DOHH2 (cell line): ENCODE measurements around the gene PPM1F.

Experiments
- H3F3A ChIP-seq: fragments of 200-600 bp; sonication (generic), shearing (Covaris generic); 2 replicates; pipeline ENCODE4 v1.6.0; 2016; ENCODE audit warnings: antibody characterized with exemption, mild to moderate bottlenecking; ENCODE audit not compliant: control insufficient read depth, insufficient read depth
- H3K27ac ChIP-seq: fragments of 200-600 bp; sonication (generic); 2 replicates; pipeline ENCODE4 v1.5.1; 2014; ENCODE audit warnings: low read depth, mild to moderate bottlenecking, low read length, moderate library complexity
- H3K27me3 ChIP-seq: fragments of 200-600 bp; sonication (generic); 2 replicates; pipeline ENCODE4 v1.6.1; 2014; ENCODE audit warnings: mild to moderate bottlenecking, low read length, mixed read lengths; ENCODE audit not compliant: control insufficient read depth
- H3K36me3 ChIP-seq: fragments of 200-600 bp; sonication (generic); 2 replicates; pipeline ENCODE4 v1.6.1; 2014; ENCODE audit warnings: mild to moderate bottlenecking, low read length, moderate library complexity, mixed read lengths; ENCODE audit not compliant: control insufficient read depth
- H3K4me1 ChIP-seq: fragments of 200-600 bp; sonication (generic); 2 replicates; pipeline ENCODE4 v1.6.1; 2014; ENCODE audit warnings: mild to moderate bottlenecking, low read length, mixed read lengths; ENCODE audit not compliant: control insufficient read depth
- H3K4me2 ChIP-seq: fragments of 200-600 bp; sonication (generic); 2 replicates; pipeline ENCODE4 v1.6.0; 2014; ENCODE audit warnings: mild to moderate bottlenecking, low read length, moderate library complexity
- H3K4me3 ChIP-seq: fragments of 200-600 bp; sonication (generic); 2 replicates; pipeline ENCODE4 v1.5.1; 2014; ENCODE audit warnings: mild to moderate bottlenecking, low read length, mixed read lengths
- H3K79me2 ChIP-seq: fragments of 200-600 bp; sonication (generic); 2 replicates; pipeline ENCODE4 v1.6.1; 2014; ENCODE audit warnings: mild to moderate bottlenecking, low read length, mixed read lengths; ENCODE audit not compliant: control insufficient read depth
- H3K9me2 ChIP-seq: fragments of 200-600 bp; sonication (generic); replicated peaks from 2 replicates; pipeline ENCODE4 v1.6.1; 2014; ENCODE audit warnings: mild to moderate bottlenecking, low read length, mixed read lengths; ENCODE audit not compliant: control insufficient read depth
- H3K9me3 ChIP-seq: fragments of 200-600 bp; sonication (generic); 2 replicates; pipeline ENCODE4 v1.6.1; 2014; ENCODE audit warnings: antibody characterized with exemption, low read length, mixed read lengths; ENCODE audit not compliant: control insufficient read depth, insufficient read depth
- H4K20me1 ChIP-seq: fragments of 200-600 bp; sonication (generic); 2 replicates; pipeline ENCODE4 v1.6.0; 2014; ENCODE audit warnings: low read depth, mild to moderate bottlenecking, antibody characterized with exemption, low read length, moderate library complexity; ENCODE audit not compliant: control insufficient read depth, insufficient read depth
- CTCF ChIP-seq: fragments of 200-600 bp; sonication (generic); IDR thresholded peaks from one replicate; pipeline ENCODE4 v1.5.1; 2014; ENCODE audit warnings: antibody characterized with exemption, mild to moderate bottlenecking, low read depth, low read length; ENCODE audit not compliant: poor library complexity, severe bottlenecking
- EZH2phosphoT487 ChIP-seq: fragments of 200-600 bp; sonication (generic); IDR thresholded peaks from 2 replicates; pipeline ENCODE4 v1.6.1; 2017; ENCODE audit warnings: borderline replicate concordance, mild to moderate bottlenecking, antibody characterized with exemption, low read length, moderate library complexity, mixed read lengths

Gene PPM1F

GRCh38 chr22:21945453-21946261 is 7.0 kb downstream of the PPM1F start:
- Histone ChIP-seq H4K20me1 (no peaks in the 10 kb centered on the region), H3F3A (no peaks in the 10 kb centered on the region), H3K9me2 (no peaks in the 10 kb centered on the region), H3K4me2 (no peak overlapping the region), H3K4me3 (no peak overlapping the region), H3K79me2 (no peaks in the 10 kb centered on the region), H3K27me3 (no peaks in the 10 kb centered on the region), H3K9me3 (no peaks in the 10 kb centered on the region), H3K27ac (no peak overlapping the region), H3K36me3 (no peaks in the 10 kb centered on the region), H3K4me1 (peaks cover 10% of the 10 kb centered on the region)
- TF ChIP-seq CTCF, result no peak

- H4K20me1 ChIP-seq, result no peaks in the 10 kb centered on the region
- no peaks in the 10 kb centered on the region for H3F3A ChIP-seq
- no peaks in the 10 kb centered on the region for H3K9me3 ChIP-seq
- TF ChIP-seq CTCF (no peak), EZH2phosphoT487 (no peak)
- H3K4me2 ChIP-seq, result no peak overlapping the region
- no peaks in the 10 kb centered on the region for H3K36me3 ChIP-seq
- H3K9me2 ChIP-seq, result no peaks in the 10 kb centered on the region
- H3K27ac ChIP-seq, result no peak overlapping the region
- H3K4me3 ChIP-seq, result no peak overlapping the region
- peaks cover 10% of the 10 kb centered on the region for H3K4me1 ChIP-seq
- no peaks in the 10 kb centered on the region for H3K27me3 ChIP-seq
- H3K79me2 ChIP-seq, result no peaks in the 10 kb centered on the region
Measured at GRCh38 chr22:21944871-21945270, 7.8 kb downstream of the PPM1F start.

- H3K4me2 ChIP-seq, result no peak overlapping the region
- no peaks in the 10 kb centered on the region for H3K9me3 ChIP-seq
- H3K4me3 ChIP-seq, result no peak overlapping the region
- H3F3A ChIP-seq, result no peaks in the 10 kb centered on the region
- no peaks in the 10 kb centered on the region for H3K27me3 ChIP-seq
- no peaks in the 10 kb centered on the region for H3K36me3 ChIP-seq
- H4K20me1 ChIP-seq, result no peaks in the 10 kb centered on the region
- H3K79me2 ChIP-seq, result no peaks in the 10 kb centered on the region
- H3K27ac ChIP-seq, result no peak overlapping the region
- peaks cover 20% of the 10 kb centered on the region for H3K4me1 ChIP-seq
- TF ChIP-seq EZH2phosphoT487 (no peak), CTCF (no peak)
- no peaks in the 10 kb centered on the region for H3K9me2 ChIP-seq
Measured at GRCh38 chr22:21943571-21944448, 8.8 kb downstream of the PPM1F start.
